AG04449 (cell line): ENCODE data around the gene TCP11L1.

Experiments
- CTCF ChIA-PET: fragments of 350-600 bp; formaldehyde crosslinking; extraction: SDS; loops from one replicate; lab custom pipeline; 2021; ENCODE audit warnings: antibody characterized with exemption; lab: Yijun Ruan, JAX
- POLR2A ChIA-PET: fragments of 400-600, 350-600 bp; formaldehyde crosslinking; extraction: SDS; loops from one replicate; lab custom pipeline; 2020; ENCODE audit warnings: antibody characterized with exemption, inconsistent platforms; lab: Yijun Ruan, JAX
- DNase-seq: peaks from one replicate; pipeline ENCODE4 v3.0.0-alpha.2; 2010; ENCODE audit warnings: low read depth, low spot score
- H3K4me3 ChIP-seq: 2 replicates; pipeline ENCODE4 v1.5.1; 2011; ENCODE audit warnings: low read depth, mild to moderate bottlenecking, control low read depth, low read length
- CTCF ChIP-seq: IDR thresholded peaks from one replicate; pipeline ENCODE4 v1.5.1; 2011; ENCODE audit warnings: mild to moderate bottlenecking, moderate library complexity, low read length, control low read depth, inconsistent platforms; ENCODE audit not compliant: insufficient read depth; ENCODE audit errors: missing control alignments

The TCP11L1 gene

GRCh38 chr11:33063326-33063881 lies 24.0 kb downstream of the TCP11L1 start:
- H3K4me3 ChIP-seq: no peak overlapping the region
- ChIA-PET POLR2A (no interaction called here), CTCF (interaction anchor here (0.7 to 13.5 kb wide), 13 partner anchors 8 to 258 kb away, joined by 3 to 415 read pairs (median 4); no protein-coding TSS in a partner anchor)
- no peak for DNase-seq
- no peak for TF ChIP-seq CTCF

- DNase-seq: no peak
- POLR2A ChIA-PET: no interaction called here
- CTCF ChIA-PET: interaction anchor here (0.5 to 13.5 kb wide), 20 partner anchors 9 to 259 kb away, joined by 3 to 415 read pairs (median 5); no protein-coding TSS in a partner anchor
- TF ChIP-seq CTCF: no peak
- H3K4me3 ChIP-seq: no peak overlapping the region
Observed at GRCh38 chr11:33064033-33064825, 24.9 kb downstream of the TCP11L1 start.

GRCh38 chr11:33064866-33065265 lies 25.5 kb downstream of the TCP11L1 start:
- no peak overlapping the region for H3K4me3 ChIP-seq
- ChIA-PET POLR2A (interaction anchor here (1.9 kb wide), 1 partner anchor 49 kb away, joined by 4 read pairs; the partner anchor contains the start of gene DEPDC7), CTCF (interaction anchor here (0.8 to 13.5 kb wide), 27 partner anchors 10 to 255 kb away, joined by 3 to 415 read pairs (median 5); no protein-coding TSS in a partner anchor)
- DNase-seq: no peak
- no peak for TF ChIP-seq CTCF

GRCh38 chr11:33065445-33066178 lies 26.2 kb downstream of the TCP11L1 start:
- TF ChIP-seq CTCF: peak; percentile 97
- ChIA-PET CTCF (interaction anchor here (0.7 to 13.5 kb wide), 30 partner anchors 9 to 256 kb away, joined by 3 to 415 read pairs (median 5); no protein-coding TSS in a partner anchor), POLR2A (interaction anchor here (1.0 to 1.9 kb wide), 2 partner anchors 26 to 49 kb away, joined by 4 read pairs; partner anchors contain the start of genes DEPDC7 and TCP11L1)
- no peak for DNase-seq
- no peak overlapping the region for H3K4me3 ChIP-seq

- ChIA-PET CTCF (interaction anchor here (3.2 to 13.5 kb wide), 4 partner anchors 12 to 258 kb away, joined by 18 to 415 read pairs (median 44); no protein-coding TSS in a partner anchor), POLR2A (no interaction called here)
- no peak for DNase-seq
- TF ChIP-seq CTCF: no peak
- no peak overlapping the region for H3K4me3 ChIP-seq
Observed at GRCh38 chr11:33067294-33067693, 27.9 kb downstream of the TCP11L1 start.
